GM11168 (cell line): Measurements from ENCODE around the gene LDLRAD3.

Source experiments
- in situ Hi-C: fragments of 300-500 bp; cut with MboI; formaldehyde crosslinking; loops from one replicate; pipeline ENCODE4 v1.12.0; 2022; ENCODE audit warnings: low sequenced_read_pairs; ENCODE audit not compliant: unreplicated experiment

Gene LDLRAD3

DNA sequence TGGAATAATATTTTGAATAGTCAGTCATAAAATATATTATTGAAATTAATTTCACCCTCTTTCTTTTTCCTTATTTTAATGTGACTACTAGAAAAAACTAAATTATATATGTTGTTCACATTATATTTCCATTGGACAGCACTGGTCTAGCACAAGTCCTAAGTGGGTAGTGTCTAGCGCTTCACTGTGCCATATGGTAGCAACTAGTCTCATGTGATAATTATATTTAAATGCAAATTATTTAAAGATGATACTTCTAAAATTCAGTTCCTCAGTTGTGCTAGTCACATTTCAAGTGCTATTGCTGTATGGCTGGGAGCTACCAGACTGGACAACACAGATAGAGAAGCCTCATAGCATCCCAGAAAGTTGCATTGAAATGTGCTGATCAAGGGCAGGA is 19.1 kb upstream of the LDLRAD3 start:
- in situ Hi-C loops: no loop called here

- in situ Hi-C loops: no loop called here
Observed at GRCh38 chr11:35927104-35927503, 16.8 kb upstream of the LDLRAD3 start.

- in situ Hi-C loops: no loop called here
Observed at GRCh38 chr11:35927682-35928081, 16.2 kb upstream of the LDLRAD3 start.

DNA sequence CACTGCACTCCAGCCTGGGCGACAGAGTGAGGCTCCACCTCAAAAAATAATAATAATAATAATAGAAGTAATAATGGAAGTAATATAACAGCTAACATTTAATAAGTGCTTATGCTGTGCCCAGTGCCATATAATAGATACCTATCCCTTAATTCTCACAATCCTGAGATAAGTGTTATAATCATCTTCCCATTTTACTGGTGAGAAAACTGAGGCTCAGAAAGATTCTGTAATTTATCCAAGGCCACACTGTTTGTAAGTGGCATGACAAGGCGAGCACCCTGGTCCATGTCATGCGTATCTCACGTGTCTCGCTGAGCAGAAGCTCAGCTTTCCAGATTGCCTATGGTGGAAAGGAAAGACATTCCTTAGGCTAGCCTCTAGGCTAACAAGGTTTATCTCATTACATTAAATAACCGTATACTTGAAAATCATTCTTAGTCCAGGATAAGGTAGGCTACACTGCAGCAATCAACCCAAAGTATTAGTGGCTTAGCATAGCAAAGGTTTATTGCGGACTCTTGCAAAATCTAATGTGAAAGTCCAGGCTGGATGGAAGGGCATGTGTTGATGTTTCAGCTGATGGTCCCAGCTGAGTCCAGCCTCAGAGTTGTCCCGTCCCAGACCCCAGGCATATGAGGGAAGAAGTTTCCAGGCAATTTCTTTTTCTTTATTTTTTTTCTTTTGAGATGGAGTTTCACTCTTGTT is 15.0 kb upstream of the LDLRAD3 start:
- in situ Hi-C loops: no loop called here

- in situ Hi-C loops: no loop called here
Observed at GRCh38 chr11:35930466-35930865, 13.4 kb upstream of the LDLRAD3 start.

DNA sequence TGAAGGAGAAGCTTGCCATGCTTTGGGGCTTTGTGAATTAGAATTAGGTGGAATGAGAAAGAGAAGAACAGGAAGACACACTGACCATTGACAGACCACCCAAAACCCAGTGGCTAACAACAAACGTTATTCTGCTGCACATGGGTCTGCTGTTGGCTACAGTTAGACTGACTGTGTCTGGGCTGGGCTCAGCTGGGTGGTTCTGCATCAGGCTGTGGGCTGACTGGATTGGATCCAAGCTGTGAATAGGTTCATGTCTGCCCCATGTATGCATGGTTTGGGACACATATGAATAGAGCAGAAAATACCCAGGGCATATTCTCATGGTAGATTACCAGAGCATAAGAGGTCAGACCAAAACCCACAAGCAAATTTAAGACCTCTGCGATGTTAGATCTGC is 11.7 kb upstream of the LDLRAD3 start:
- in situ Hi-C loops: no loop called here

- in situ Hi-C loops: no loop called here
Observed at GRCh38 chr11:35932681-35933319, 11.1 kb upstream of the LDLRAD3 start.

GRCh38 chr11:35933320-35933871 is 10.5 kb upstream of the LDLRAD3 start:
- in situ Hi-C loops: no loop called here

DNA sequence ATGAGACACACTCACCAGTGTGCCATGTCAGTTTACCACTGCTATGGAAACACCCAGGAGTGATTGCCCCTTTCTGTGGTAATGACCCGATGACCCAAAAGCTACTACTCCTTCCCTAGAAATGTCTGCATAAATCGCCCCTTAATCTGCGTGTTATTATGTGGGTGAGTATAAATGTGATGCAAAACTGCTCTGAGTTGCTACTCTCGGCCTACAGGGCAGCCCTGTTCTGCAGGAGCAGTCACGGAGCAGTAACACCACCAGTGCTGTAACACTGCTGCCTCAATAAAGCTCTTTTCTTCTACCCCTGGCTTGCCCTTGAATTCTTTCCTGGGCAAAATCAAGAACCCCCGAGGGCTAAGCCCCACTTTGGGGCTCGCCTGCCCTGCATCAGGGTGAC is 9.6 kb upstream of the LDLRAD3 start:
- in situ Hi-C loops: no loop called here

- in situ Hi-C loops: no loop called here
Observed at GRCh38 chr11:35934981-35935380, 8.9 kb upstream of the LDLRAD3 start.

- in situ Hi-C loops: no loop called here
Observed at GRCh38 chr11:35935390-35935789, 8.5 kb upstream of the LDLRAD3 start.

GRCh38 chr11:35937111-35937510 is 6.8 kb upstream of the LDLRAD3 start:
- in situ Hi-C loops: no loop called here

DNA sequence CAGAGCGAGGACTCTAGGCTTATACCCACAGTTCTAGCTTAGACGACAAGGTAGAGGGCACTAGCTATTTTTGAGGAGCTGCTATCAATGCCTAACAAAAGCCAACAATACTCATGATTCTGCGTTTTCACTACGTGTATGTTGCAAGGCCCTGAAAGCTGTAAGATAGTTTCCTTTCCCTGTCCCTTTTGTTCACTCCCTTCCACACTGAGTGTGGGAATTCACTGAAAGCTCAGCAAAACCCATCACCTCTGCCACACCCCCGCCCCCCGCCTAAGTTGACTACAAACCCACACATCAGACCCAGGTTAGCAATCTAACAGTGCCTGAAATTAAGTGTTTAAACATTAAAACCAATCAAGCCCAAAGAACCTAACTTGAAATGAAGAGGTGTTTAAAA is 6.2 kb upstream of the LDLRAD3 start:
- in situ Hi-C loops: no loop called here

GRCh38 chr11:35938231-35938630 is 5.6 kb upstream of the LDLRAD3 start:
- in situ Hi-C loops: no loop called here

GRCh38 chr11:35943309-35943708 is 553 bp upstream of the LDLRAD3 start:
- in situ Hi-C loops: no loop called here

- in situ Hi-C loops: no loop called here
Observed at GRCh38 chr11:35944503-35945136, 758 bp downstream of the LDLRAD3 start.

- in situ Hi-C loops: no loop called here
Observed at GRCh38 chr11:35945137-35945518, 1.3 kb downstream of the LDLRAD3 start.

GRCh38 chr11:35946766-35947165 is 2.9 kb downstream of the LDLRAD3 start:
- in situ Hi-C loops: no loop called here

DNA sequence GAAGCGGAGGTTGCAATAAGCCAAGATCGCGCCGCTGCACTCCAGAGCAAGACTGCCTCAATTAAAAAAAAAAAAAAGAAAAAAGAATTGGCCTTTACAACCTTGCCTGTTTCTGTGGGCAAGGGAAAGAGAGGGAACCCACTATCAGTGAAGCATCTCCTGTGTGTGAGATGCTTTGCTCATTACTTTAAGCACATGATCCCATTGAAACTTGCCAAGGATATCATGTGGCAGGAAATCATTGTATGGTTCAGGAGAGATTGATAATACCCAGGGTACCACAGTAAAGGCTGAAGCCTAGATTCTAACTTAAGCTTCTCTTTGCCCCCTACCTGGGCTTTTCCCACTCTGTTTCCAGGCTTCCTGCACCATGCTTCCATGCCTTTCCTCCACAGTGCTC is 3.6 kb downstream of the LDLRAD3 start:
- in situ Hi-C loops: no loop called here

- in situ Hi-C loops: no loop called here
Observed at GRCh38 chr11:35949242-35949641, 5.4 kb downstream of the LDLRAD3 start.

DNA sequence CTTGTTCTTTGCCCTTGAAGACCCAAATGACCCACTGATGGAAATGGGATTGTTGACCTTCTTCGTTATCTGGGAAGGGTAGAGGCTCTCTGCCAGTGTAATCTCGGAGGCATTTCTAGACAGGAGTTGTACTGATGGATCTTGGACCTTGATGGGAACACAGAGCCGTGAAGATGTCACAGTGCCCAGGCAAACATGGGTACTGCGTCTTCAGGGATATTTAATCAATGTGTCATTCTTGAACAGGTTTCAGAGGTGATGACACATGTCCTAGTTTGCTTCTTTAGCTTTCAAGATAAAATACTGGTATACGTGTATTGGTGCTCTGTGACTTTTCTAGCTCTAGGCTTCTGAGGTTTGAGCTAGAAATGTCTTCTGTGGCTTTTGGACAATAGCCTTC is 6.2 kb downstream of the LDLRAD3 start:
- in situ Hi-C loops: no loop called here
